GM13977 (cell line): ENCODE data around the gene KCNJ6.

Source experiments
- DNase-seq: peaks from one replicate; pipeline ENCODE4 v3.0.0; 2012; ENCODE audit warnings: low spot score
- CTCF ChIP-seq: IDR thresholded peaks from 2 replicates; pipeline ENCODE4 v1.5.1; 2012; ENCODE audit warnings: mild to moderate bottlenecking, control low read depth; ENCODE audit not compliant: insufficient read depth; ENCODE audit errors: extremely low read depth, missing control alignments
- in situ Hi-C: fragments of 300-500 bp; cut with MboI; formaldehyde crosslinking; loops from one replicate; pipeline ENCODE4 v1.12.0; 2022; ENCODE audit warnings: low sequenced_read_pairs, low pct_unique_long_range_greater_than_20kb, mixed read lengths, inconsistent platforms; ENCODE audit not compliant: unreplicated experiment

The KCNJ6 gene

GRCh38 chr21:37710546-37711285, 205.5 kb downstream of the KCNJ6 start:
- in situ Hi-C loops, result loop anchor here (25.0 kb wide), 1 partner anchor 652 kb away; no protein-coding TSS in a partner anchor
- no peak for TF ChIP-seq CTCF
- no peak for DNase-seq

- DNase-seq, result no peak
- TF ChIP-seq CTCF, result no peak
- in situ Hi-C loops, result loop anchor here (25.0 kb wide), 1 partner anchor 658 kb away; no protein-coding TSS in a partner anchor
Measured at GRCh38 chr21:37704751-37705150, 211.5 kb downstream of the KCNJ6 start.

GRCh38 chr21:37702241-37702640, 214.0 kb downstream of the KCNJ6 start:
- TF ChIP-seq CTCF, result no peak
- no peak for DNase-seq
- in situ Hi-C loops, result loop anchor here (25.0 kb wide), 1 partner anchor 660 kb away; no protein-coding TSS in a partner anchor

GRCh38 chr21:37700641-37701202, 215.5 kb downstream of the KCNJ6 start:
- TF ChIP-seq CTCF, result peak; percentile 58
- DNase-seq, result peak; percentile 80
- in situ Hi-C loops, result loop anchor here (25.0 kb wide), 1 partner anchor 662 kb away; no protein-coding TSS in a partner anchor

GRCh38 chr21:37699024-37699775, 217.1 kb downstream of the KCNJ6 start:
- in situ Hi-C loops, result no loop called here
- no peak for TF ChIP-seq CTCF
- DNase-seq, result no peak

GRCh38 chr21:37696936-37697335, 219.3 kb downstream of the KCNJ6 start:
- in situ Hi-C loops, result no loop called here
- DNase-seq, result no peak
- TF ChIP-seq CTCF, result no peak
